HepG2 (cell line): Measurements from ENCODE around the gene NCAPG.

Experiments used
- CTCF ChIP-seq: sonication (generic); formaldehyde crosslinking; IDR thresholded peaks from 2 replicates; pipeline ENCODE4 v1.5.0; 2020; ENCODE audit warnings: mild to moderate bottlenecking, missing genetic modification reagents, moderate library complexity
- GFI1 ChIP-seq: sonication (generic); formaldehyde crosslinking; IDR thresholded peaks from 2 replicates; pipeline ENCODE4 v1.5.0; 2020; ENCODE audit warnings: missing genetic modification reagents, mild to moderate bottlenecking, borderline replicate concordance
- HNRNPH1 ChIP-seq: fragments of 200-400 bp; formaldehyde crosslinking; optimal IDR thresholded peaks from 2 replicates; pipeline ENCODE3; 2017; ENCODE audit warnings: mild to moderate bottlenecking, low read depth, low read length
- ISL2 ChIP-seq: sonication (generic); formaldehyde crosslinking; IDR thresholded peaks from 2 replicates; pipeline ENCODE4 v1.5.0; 2020; ENCODE audit warnings: missing genetic modification reagents
- MED8 ChIP-seq: sonication (generic); formaldehyde crosslinking; IDR thresholded peaks from 2 replicates; pipeline ENCODE4 v1.8.1; 2023; ENCODE audit warnings: mild to moderate bottlenecking, missing genetic modification reagents; ENCODE audit not compliant: insufficient replicate concordance
- MXI1 ChIP-seq: IDR thresholded peaks from 3 replicates; pipeline ENCODE4 v1.6.1; 2012; ENCODE audit warnings: low read depth, low read length, inconsistent platforms, borderline replicate concordance
- NBN ChIP-seq: fragments of 450-650 bp; conservative IDR thresholded peaks from 2 replicates; pipeline ENCODE4 v1.6.1; 2017
- PAX8 ChIP-seq: sonication (generic); formaldehyde crosslinking; IDR thresholded peaks from 2 replicates; pipeline ENCODE4 v1.8.0; 2022; ENCODE audit warnings: mild to moderate bottlenecking, missing genetic modification reagents, borderline replicate concordance
- POLR2A ChIP-seq, 2 experiments: IDR thresholded peaks; 2 replicates each; pipeline ENCODE4 v1.6.1; 2011; ENCODE audit warnings: low read depth in 2 of 2, low read length in 2 of 2, mild to moderate bottlenecking in 1 of 2, moderate library complexity in 1 of 2; ENCODE audit not compliant: insufficient read depth in 1 of 2
- ZNF234 ChIP-seq: sonication (generic); formaldehyde crosslinking; conservative IDR thresholded peaks from 2 replicates; pipeline ENCODE4 v1.5.1; 2020; ENCODE audit warnings: mild to moderate bottlenecking, missing genetic modification reagents
- ZZZ3 ChIP-seq: sonication (generic); formaldehyde crosslinking; IDR thresholded peaks from 2 replicates; pipeline ENCODE4 v1.4.0; 2020; ENCODE audit warnings: missing genetic modification reagents, mild to moderate bottlenecking, borderline replicate concordance
- TF ChIP-seq, protein P1 (sequence below): sonication (generic); formaldehyde crosslinking; IDR thresholded peaks from 2 replicates; pipeline ENCODE4 v1.8.1; 2022; ENCODE audit warnings: low read depth, mild to moderate bottlenecking, missing genetic modification reagents
- TF ChIP-seq, protein P2 (sequence below): sonication (generic); formaldehyde crosslinking; IDR thresholded peaks from 2 replicates; pipeline ENCODE4 v1.8.1; 2023; ENCODE audit warnings: mild to moderate bottlenecking, moderate library complexity, missing genetic modification reagents
- TF ChIP-seq, protein P3 (sequence below), 2 experiments: IDR thresholded peaks; 2 replicates each; pipeline ENCODE4 v1.6.1; 2011 to 2012; ENCODE audit warnings: low read length in 2 of 2, borderline replicate concordance in 1 of 2, low read depth in 1 of 2, mild to moderate bottlenecking in 1 of 2, moderate library complexity in 1 of 2

- TF ChIP-seq, protein P1, sequence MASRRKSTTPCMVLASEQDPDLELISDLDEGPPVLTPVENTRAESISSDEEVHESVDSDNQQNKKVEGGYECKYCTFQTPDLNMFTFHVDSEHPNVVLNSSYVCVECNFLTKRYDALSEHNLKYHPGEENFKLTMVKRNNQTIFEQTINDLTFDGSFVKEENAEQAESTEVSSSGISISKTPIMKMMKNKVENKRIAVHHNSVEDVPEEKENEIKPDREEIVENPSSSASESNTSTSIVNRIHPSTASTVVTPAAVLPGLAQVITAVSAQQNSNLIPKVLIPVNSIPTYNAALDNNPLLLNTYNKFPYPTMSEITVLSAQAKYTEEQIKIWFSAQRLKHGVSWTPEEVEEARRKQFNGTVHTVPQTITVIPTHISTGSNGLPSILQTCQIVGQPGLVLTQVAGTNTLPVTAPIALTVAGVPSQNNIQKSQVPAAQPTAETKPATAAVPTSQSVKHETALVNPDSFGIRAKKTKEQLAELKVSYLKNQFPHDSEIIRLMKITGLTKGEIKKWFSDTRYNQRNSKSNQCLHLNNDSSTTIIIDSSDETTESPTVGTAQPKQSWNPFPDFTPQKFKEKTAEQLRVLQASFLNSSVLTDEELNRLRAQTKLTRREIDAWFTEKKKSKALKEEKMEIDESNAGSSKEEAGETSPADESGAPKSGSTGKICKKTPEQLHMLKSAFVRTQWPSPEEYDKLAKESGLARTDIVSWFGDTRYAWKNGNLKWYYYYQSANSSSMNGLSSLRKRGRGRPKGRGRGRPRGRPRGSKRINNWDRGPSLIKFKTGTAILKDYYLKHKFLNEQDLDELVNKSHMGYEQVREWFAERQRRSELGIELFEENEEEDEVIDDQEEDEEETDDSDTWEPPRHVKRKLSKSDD = no peak
- TF ChIP-seq ZZZ3 (CRISPR knock-in tag) (no peak), POLR2A (IDR thresholded peaks at IDR 0.05; ENCODE audit: insufficient read depth in 1 of 2, low read depth in 2 of 2, low read length in 2 of 2) (no peak), CTCF (CRISPR knock-in tag) (no peak), NBN (no peak), PAX8 (no peak), GFI1 (no peak), HNRNPH1 (no peak), MED8 (no peak), ZNF234 (CRISPR knock-in tag) (no peak), ISL2 (CRISPR knock-in tag) (no peak), MXI1 (no peak)
- TF ChIP-seq, protein P2, sequence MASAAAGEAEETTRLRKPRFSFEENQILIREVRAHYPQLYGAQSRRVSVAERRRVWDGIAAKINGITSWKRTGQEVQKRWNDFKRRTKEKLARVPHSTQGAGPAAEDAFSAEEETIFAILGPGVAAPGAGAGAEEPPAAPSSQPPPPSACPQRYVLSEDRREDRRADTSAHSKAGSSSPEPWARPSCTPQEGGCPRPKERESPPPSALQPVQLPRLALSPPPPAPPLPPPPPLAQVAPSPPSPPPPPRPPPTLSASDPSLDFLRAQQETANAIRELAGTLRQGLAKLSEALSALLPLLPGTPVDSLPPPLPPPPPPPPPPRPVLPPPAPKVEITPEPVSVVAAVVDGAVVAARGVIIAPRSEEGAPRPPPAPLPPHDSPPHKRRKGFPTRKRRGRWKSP = no peak
- TF ChIP-seq, protein P3, sequence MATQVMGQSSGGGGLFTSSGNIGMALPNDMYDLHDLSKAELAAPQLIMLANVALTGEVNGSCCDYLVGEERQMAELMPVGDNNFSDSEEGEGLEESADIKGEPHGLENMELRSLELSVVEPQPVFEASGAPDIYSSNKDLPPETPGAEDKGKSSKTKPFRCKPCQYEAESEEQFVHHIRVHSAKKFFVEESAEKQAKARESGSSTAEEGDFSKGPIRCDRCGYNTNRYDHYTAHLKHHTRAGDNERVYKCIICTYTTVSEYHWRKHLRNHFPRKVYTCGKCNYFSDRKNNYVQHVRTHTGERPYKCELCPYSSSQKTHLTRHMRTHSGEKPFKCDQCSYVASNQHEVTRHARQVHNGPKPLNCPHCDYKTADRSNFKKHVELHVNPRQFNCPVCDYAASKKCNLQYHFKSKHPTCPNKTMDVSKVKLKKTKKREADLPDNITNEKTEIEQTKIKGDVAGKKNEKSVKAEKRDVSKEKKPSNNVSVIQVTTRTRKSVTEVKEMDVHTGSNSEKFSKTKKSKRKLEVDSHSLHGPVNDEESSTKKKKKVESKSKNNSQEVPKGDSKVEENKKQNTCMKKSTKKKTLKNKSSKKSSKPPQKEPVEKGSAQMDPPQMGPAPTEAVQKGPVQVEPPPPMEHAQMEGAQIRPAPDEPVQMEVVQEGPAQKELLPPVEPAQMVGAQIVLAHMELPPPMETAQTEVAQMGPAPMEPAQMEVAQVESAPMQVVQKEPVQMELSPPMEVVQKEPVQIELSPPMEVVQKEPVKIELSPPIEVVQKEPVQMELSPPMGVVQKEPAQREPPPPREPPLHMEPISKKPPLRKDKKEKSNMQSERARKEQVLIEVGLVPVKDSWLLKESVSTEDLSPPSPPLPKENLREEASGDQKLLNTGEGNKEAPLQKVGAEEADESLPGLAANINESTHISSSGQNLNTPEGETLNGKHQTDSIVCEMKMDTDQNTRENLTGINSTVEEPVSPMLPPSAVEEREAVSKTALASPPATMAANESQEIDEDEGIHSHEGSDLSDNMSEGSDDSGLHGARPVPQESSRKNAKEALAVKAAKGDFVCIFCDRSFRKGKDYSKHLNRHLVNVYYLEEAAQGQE (IDR thresholded peaks at IDR 0.05; ENCODE audit: borderline replicate concordance in 1 of 2, low read depth in 1 of 2, low read length in 2 of 2) = no peak
Observed at GRCh38 chr4:17889692-17890091, 78.9 kb downstream of the NCAPG start.
